Testis (tissue), 2 donors: ENCODE results near the gene TWIST2.

ENCODE experiments used
- POLR2A ChIP-seq: fragments of 450-650 bp; IDR thresholded peaks from one replicate; pipeline ENCODE4 v1.6.1; 2017; ENCODE audit warnings: antibody characterized with exemption, mild to moderate bottlenecking, moderate library complexity
- TF ChIP-seq, protein P1 (sequence below), 3 experiments: fragments of 450-650 bp in 2 of 3; fragments of 200-600 bp in 1 of 3; sonication (generic) in 1 of 3; IDR thresholded peaks; one replicate each; pipeline ENCODE4 v1.5.1; 2016 to 2019; ENCODE audit warnings: antibody characterized with exemption in 3 of 3, mild to moderate bottlenecking in 2 of 3, moderate library complexity in 1 of 3

DNA sequence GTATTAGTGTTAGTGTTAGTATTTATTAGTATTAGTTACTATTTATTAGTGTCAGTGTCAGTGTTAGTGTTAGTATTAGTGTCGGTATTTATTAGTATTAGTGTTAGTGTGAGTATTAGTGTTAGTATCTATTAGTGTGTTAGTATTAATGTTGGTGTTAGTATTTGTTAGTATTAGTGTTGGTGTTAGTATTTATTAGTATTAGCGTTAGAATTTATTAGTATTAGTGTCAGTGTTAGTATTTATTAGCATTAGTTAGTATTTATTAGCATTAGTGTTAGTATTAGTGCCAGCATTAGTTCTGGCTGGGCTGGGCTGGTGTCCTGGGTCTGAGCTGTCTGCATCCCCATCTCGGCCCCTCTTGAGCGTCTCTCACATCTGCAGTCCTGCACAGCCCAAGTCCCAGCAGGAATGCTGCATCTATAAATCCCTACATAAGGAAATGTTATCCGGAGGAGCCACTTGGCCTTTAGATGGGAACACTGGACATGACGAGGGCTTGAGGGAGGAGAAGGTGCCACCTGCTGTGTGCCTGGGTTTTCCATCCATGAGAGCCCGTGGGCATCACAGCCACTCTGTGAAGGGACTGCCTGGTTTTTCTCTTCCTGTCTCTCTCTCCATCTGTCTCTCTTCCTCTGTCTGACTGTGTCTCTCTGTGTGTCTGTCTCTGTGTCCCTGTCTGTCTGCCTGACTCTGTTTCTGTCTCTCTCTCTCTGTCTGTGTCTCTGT lies 33.6 kb downstream of the TWIST2 start:
- TF ChIP-seq, protein P1, sequence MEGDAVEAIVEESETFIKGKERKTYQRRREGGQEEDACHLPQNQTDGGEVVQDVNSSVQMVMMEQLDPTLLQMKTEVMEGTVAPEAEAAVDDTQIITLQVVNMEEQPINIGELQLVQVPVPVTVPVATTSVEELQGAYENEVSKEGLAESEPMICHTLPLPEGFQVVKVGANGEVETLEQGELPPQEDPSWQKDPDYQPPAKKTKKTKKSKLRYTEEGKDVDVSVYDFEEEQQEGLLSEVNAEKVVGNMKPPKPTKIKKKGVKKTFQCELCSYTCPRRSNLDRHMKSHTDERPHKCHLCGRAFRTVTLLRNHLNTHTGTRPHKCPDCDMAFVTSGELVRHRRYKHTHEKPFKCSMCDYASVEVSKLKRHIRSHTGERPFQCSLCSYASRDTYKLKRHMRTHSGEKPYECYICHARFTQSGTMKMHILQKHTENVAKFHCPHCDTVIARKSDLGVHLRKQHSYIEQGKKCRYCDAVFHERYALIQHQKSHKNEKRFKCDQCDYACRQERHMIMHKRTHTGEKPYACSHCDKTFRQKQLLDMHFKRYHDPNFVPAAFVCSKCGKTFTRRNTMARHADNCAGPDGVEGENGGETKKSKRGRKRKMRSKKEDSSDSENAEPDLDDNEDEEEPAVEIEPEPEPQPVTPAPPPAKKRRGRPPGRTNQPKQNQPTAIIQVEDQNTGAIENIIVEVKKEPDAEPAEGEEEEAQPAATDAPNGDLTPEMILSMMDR (IDR thresholded peaks at IDR 0.05): no peak
- no peak for TF ChIP-seq POLR2A
